ENCODE measurements around the gene SRMS. TPM values are rescaled to one million over a fixed set of nuclear protein-coding genes. Genes with fewer than 3 reads are reported as not detected.
"Not testable (repeated sequence)": the region's sequence is repeated elsewhere in the genome, so short reads cannot be mapped to it uniquely, and the experiment has no call there.

The SRMS gene
- total RNA-seq, 1 donor from 2014 or later: not detected

- no peak for DNase-seq (ENCODE audit: low spot score)
Observed at GRCh38 chr20:63566395-63567135, 19.0 kb upstream of the SRMS start.

- no peak for DNase-seq (ENCODE audit: low spot score)
Observed at GRCh38 chr20:63565699-63566335, 18.3 kb upstream of the SRMS start.

- no peak for DNase-seq (ENCODE audit: low spot score)
Observed at GRCh38 chr20:63565021-63565698, 17.6 kb upstream of the SRMS start.

GRCh38 chr20:63564036-63564810, 16.7 kb upstream of the SRMS start:
- DNase-seq (ENCODE audit: low spot score): no peak

- DNase-seq (ENCODE audit: low spot score): no peak
Observed at GRCh38 chr20:63563225-63563935, 15.8 kb upstream of the SRMS start.

GRCh38 chr20:63562461-63563224, 15.1 kb upstream of the SRMS start:
- DNase-seq (ENCODE audit: low spot score): no peak

GRCh38 chr20:63561624-63562396, 14.3 kb upstream of the SRMS start:
- DNase-seq (ENCODE audit: low spot score): no peak

GRCh38 chr20:63560856-63561609, 13.5 kb upstream of the SRMS start:
- DNase-seq (ENCODE audit: low spot score): no peak

- DNase-seq (ENCODE audit: low spot score): no peak
Observed at GRCh38 chr20:63560333-63560805, 12.8 kb upstream of the SRMS start.

GRCh38 chr20:63559485-63560332, 12.2 kb upstream of the SRMS start:
- DNase-seq (ENCODE audit: low spot score): not testable (repeated sequence)

GRCh38 chr20:63558804-63559484, 11.4 kb upstream of the SRMS start:
- no peak for DNase-seq (ENCODE audit: low spot score)

GRCh38 chr20:63557481-63557891, 9.9 kb upstream of the SRMS start:
- no peak for DNase-seq (ENCODE audit: low spot score)

- no peak for DNase-seq (ENCODE audit: low spot score)
Observed at GRCh38 chr20:63556873-63557478, 9.4 kb upstream of the SRMS start.

GRCh38 chr20:63555661-63556381, 8.3 kb upstream of the SRMS start:
- no peak for DNase-seq (ENCODE audit: low spot score)

GRCh38 chr20:63554361-63555278, 7.1 kb upstream of the SRMS start:
- no peak for DNase-seq (ENCODE audit: low spot score)
